ENCODE data around the gene DACT1. TPM values are rescaled to one million over a fixed set of nuclear protein-coding genes. Genes with fewer than 3 reads are reported as not detected.

Gene DACT1
- total and polyA plus RNA-seq, 2 donors from 2014 or later, result 2.1 to 18.6 TPM

GRCh38 chr14:58626431-58626831 lies 11.3 kb upstream of the DACT1 start:
- H3K27me3 ChIP-seq (ENCODE audit: control insufficient read depth, insufficient read depth, low read length), result no peaks in the 10 kb centered on the region
- no peak overlapping the region for H3K27ac ChIP-seq (ENCODE audit: low read depth in 2 of 2, low read length in 2 of 2)
- no peak overlapping the region for H3K4me3 ChIP-seq (ENCODE audit: low read length in 3 of 3)
- DNase-seq (peak in 1 of 5 donors; percentile 21), FAIRE-seq (no peak)
- H3K9ac ChIP-seq (ENCODE audit: low read length in 3 of 3), result no peak overlapping the region
- no peaks in the 10 kb centered on the region for H3K9me3 ChIP-seq (ENCODE audit: control insufficient read depth in 2 of 3, insufficient read depth in 1 of 3, low read length in 3 of 3)
- no peaks in the 10 kb centered on the region for H3K4me1 ChIP-seq (ENCODE audit: control insufficient read depth in 2 of 3, insufficient read depth in 2 of 3, low read depth in 1 of 3, low read length in 3 of 3)
- intact Hi-C loops (cut with DNase I), result no loop called here
- H3K36me3 ChIP-seq (ENCODE audit: control insufficient read depth in 2 of 3, insufficient read depth in 3 of 3, low read length in 3 of 3), result no peaks in the 10 kb centered on the region
- no peak for TF ChIP-seq CTCF (IDR thresholded peaks at IDR 0.05; ENCODE audit: borderline replicate concordance, extremely low read depth, insufficient read depth)

- H3K27me3 ChIP-seq (ENCODE audit: control insufficient read depth, insufficient read depth, low read length), result no peaks in the 10 kb centered on the region
- FAIRE-seq (no peak), DNase-seq (no peak)
- no peaks in the 10 kb centered on the region for H3K36me3 ChIP-seq (ENCODE audit: control insufficient read depth in 2 of 3, insufficient read depth in 3 of 3, low read length in 3 of 3)
- no peak for TF ChIP-seq CTCF (IDR thresholded peaks at IDR 0.05; ENCODE audit: borderline replicate concordance, extremely low read depth, insufficient read depth)
- H3K9me3 ChIP-seq (ENCODE audit: control insufficient read depth in 2 of 3, insufficient read depth in 1 of 3, low read length in 3 of 3), result no peaks in the 10 kb centered on the region
- no peak overlapping the region for H3K4me3 ChIP-seq (ENCODE audit: low read length in 3 of 3)
- intact Hi-C loops (cut with DNase I), result no loop called here
- no peaks in the 10 kb centered on the region for H3K4me1 ChIP-seq (ENCODE audit: control insufficient read depth in 2 of 3, insufficient read depth in 2 of 3, low read depth in 1 of 3, low read length in 3 of 3)
- H3K9ac ChIP-seq (ENCODE audit: low read length in 3 of 3), result no peak overlapping the region
- H3K27ac ChIP-seq (ENCODE audit: low read depth in 2 of 2, low read length in 2 of 2), result no peak overlapping the region
These were observed 9.4 kb upstream of the DACT1 start for GRCh38 chr14:58628406-58628805.

DNA sequence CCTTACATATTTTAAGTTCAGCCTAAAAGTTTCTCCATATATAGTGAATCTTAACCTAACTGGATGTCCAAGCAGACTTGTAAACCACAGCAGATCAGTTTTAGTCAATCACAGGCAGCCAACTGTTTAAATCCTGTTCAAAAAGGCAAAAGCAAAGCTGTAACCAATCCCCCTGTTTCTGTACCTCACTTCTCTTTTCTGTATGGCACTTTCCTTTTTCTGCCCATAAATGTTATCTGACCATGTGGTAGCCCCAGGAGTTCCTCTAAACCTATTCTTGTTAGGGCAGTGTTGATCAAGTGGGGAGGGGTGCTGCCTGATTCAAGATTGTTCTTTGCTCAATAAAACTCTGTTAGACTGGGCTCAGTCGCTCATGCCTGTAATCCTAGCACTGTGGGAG lies 8.5 kb upstream of the DACT1 start:
- Histone ChIP-seq H3K27ac (ENCODE audit: low read depth in 2 of 2, low read length in 2 of 2) (no peak overlapping the region), H3K27me3 (ENCODE audit: control insufficient read depth, insufficient read depth, low read length) (no peaks in the 10 kb centered on the region), H3K9ac (ENCODE audit: low read length in 3 of 3) (no peak overlapping the region), H3K36me3 (ENCODE audit: control insufficient read depth in 2 of 3, insufficient read depth in 3 of 3, low read length in 3 of 3) (no peaks in the 10 kb centered on the region), H3K4me1 (ENCODE audit: control insufficient read depth in 2 of 3, insufficient read depth in 2 of 3, low read depth in 1 of 3, low read length in 3 of 3) (no peaks in the 10 kb centered on the region), H3K4me3 (ENCODE audit: low read length in 3 of 3) (no peak overlapping the region), H3K9me3 (ENCODE audit: control insufficient read depth in 2 of 3, insufficient read depth in 1 of 3, low read length in 3 of 3) (no peaks in the 10 kb centered on the region)
- intact Hi-C loops (cut with DNase I), result no loop called here
- TF ChIP-seq CTCF (IDR thresholded peaks at IDR 0.05; ENCODE audit: borderline replicate concordance, extremely low read depth, insufficient read depth), result no peak
- FAIRE-seq (no peak), DNase-seq (no peak)

- FAIRE-seq (no peak), DNase-seq (no peak)
- Histone ChIP-seq H3K9ac (ENCODE audit: low read length in 3 of 3) (no peak overlapping the region), H3K27me3 (ENCODE audit: control insufficient read depth, insufficient read depth, low read length) (no peaks in the 10 kb centered on the region), H3K4me3 (ENCODE audit: low read length in 3 of 3) (no peak overlapping the region), H3K9me3 (ENCODE audit: control insufficient read depth in 2 of 3, insufficient read depth in 1 of 3, low read length in 3 of 3) (no peaks in the 10 kb centered on the region), H3K27ac (ENCODE audit: low read depth in 2 of 2, low read length in 2 of 2) (no peak overlapping the region), H3K4me1 (ENCODE audit: control insufficient read depth in 2 of 3, insufficient read depth in 2 of 3, low read depth in 1 of 3, low read length in 3 of 3) (peaks cover 0 to 3% (median 3%) of the 10 kb centered on the region in 3 donors), H3K36me3 (ENCODE audit: control insufficient read depth in 2 of 3, insufficient read depth in 3 of 3, low read length in 3 of 3) (no peaks in the 10 kb centered on the region)
- no peak for TF ChIP-seq CTCF (IDR thresholded peaks at IDR 0.05; ENCODE audit: borderline replicate concordance, extremely low read depth, insufficient read depth)
- intact Hi-C loops (cut with DNase I), result no loop called here
These were observed 6.0 kb upstream of the DACT1 start for GRCh38 chr14:58631732-58632131.

Data from kidney (tissue), 14 donors.